Fibroblast of skin of scalp (primary cell): ENCODE data around the gene CTSK.

Experiments
- DNase-seq: peaks from one replicate; pipeline ENCODE4 v3.0.0-alpha.2; 2013

The CTSK gene

GRCh38 chr1:150753416-150753815, 54.6 kb downstream of the CTSK start:
- no peak for DNase-seq

DNA sequence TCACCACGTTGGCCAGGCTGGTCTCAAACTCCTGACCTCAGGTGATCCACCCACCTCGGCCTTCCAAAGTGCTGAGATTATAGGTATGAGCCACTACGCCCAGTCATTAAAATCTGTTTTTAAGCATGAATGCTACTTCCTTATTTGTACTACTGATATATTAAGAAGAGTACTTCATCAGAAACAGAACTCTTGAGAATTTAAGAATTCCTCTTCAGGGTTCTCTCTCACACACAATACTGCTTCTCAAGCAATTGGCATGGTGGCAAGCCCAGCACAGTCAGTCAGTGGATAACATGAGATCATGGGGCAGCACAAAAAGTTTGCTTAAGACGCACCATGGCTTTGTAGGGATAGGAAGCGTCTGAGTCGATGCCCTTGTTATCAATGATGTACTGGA, 56.6 kb downstream of the CTSK start:
- DNase-seq = no peak

- no peak for DNase-seq
Observed at GRCh38 chr1:150749720-150750311, 58.2 kb downstream of the CTSK start.

- no peak for DNase-seq
Observed at GRCh38 chr1:150748878-150749719, 59.0 kb downstream of the CTSK start.
